HG03066 (cell line): ENCODE results near the gene GMNN.
"Not testable (repeated sequence)": the region's sequence is repeated elsewhere in the genome, so short reads cannot be mapped to it uniquely, and the experiment has no call there.

ENCODE experiments used
- ATAC-seq: cut with Tn5 transposase; IDR thresholded peaks from one replicate; pipeline ENCODE4 v1.9.1; 2021; ENCODE audit warnings: low read depth; ENCODE audit not compliant: unreplicated experiment

GMNN gene

DNA sequence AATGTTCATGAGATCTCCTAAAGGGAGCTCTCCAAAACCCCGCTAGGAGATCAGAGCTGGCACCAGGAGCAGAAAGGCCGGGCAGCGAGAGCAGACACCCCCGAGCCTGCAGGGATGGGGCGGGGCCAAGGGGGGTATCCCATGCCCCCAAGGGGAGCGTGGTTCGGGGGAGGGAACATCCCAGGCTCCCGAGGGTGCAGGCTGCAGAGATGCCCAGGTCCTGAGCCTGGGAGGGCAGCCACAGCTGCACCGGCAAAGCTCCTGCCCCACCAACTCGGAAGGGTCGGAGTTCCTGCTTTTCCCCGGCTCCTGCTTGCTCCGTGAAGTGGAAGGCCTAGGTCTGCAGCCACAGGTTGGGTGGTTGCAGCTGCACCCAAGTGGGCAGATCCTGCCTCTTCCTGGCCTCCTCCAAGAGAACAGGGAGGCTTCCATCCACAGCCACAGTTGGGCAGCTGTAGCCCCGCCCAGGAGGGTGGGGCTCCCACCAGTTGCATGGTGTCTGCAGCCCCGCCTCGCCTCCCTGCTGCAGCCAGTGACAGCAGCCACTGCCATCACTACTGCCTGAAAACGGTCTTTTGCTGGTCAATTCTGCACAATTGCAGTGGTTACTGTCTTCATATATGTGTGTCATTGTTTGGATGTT lies 13.4 kb upstream of the GMNN start:
- no peak for ATAC-seq

DNA sequence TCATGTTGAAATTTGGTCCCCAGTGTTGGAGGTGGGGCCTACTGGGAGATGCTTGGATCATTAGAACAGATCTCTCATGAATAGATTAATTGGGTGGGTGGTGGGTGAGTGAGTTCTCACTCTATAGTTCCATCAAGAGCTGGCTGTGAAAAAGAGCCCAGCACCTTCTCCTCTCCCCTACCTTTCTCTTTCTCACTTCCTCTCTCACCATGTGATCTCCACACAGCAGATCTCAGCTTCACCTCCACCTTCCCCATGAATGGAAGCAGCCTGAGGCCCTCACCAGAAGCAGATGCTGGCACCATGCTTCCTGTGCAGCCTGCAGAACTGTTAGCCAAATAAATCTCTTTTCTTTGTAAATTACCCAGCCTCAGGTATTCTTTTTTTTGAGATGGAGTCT lies 12.9 kb upstream of the GMNN start:
- no peak for ATAC-seq

GRCh38 chr6:24763578-24763977 lies 11.2 kb upstream of the GMNN start:
- ATAC-seq, result no peak

- ATAC-seq, result not testable (repeated sequence)
Observed at GRCh38 chr6:24764833-24765828, 9.6 kb upstream of the GMNN start.

- ATAC-seq, result not testable (repeated sequence)
Observed at GRCh38 chr6:24765968-24766367, 8.8 kb upstream of the GMNN start.

DNA sequence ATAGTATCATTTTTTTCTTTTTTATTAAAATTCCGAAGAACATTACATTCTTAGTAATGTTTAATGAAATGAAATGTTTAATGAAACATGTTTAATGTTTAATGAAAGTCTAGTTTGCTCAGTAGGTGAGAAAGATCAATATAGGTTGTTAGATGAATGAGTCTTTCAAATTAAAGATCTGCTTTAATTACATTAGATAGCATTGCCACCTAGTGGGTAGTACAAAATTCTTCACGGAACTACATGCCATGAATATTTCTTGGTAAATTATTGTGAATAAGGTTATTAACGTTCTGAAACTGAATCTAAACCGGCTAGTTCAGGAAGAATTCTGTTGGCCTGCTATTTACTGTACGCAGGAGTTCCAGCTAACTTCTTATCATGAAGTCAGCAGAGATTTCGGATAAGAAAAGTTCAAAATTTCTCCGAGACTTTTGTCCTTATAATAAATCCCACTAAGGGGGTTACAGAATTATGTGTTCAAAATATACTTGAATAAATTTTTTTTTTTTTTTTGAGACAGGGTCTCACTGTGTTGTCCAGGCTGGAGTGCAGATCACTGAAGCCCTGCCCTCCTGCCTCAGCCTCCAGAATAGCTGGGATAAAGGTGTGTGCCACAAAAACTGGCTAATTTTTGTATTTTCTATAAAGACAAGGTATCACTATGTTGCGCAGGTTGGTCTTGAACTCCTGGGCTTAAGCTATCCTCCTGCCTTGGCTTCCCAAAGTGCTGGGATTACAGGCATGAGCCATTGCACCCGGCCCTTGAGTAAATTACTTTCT lies 7.9 kb upstream of the GMNN start:
- ATAC-seq, result no peak

DNA sequence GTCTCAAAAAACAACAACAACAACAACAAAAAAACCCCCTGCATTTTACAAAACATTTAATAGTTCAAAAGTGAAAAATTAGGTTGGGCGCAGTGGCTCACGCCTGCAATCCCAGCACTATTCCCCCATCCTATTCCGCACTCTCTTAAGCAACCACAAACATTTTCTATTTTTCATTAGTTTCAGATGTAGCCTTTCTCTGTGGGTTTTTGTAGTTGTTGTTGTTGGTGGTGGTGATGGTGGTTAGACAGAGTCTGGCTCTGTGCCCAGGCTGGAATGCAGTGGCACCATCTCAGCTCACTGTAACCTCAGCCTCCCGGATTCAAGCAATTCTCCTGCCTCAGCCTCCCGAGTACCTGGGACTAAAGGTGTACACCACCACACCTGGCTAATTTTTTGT lies 6.4 kb upstream of the GMNN start:
- ATAC-seq, result no peak

- no peak for ATAC-seq
Observed at GRCh38 chr6:24775520-24776058, 852 bp downstream of the GMNN start.

- ATAC-seq, result no peak
Observed at GRCh38 chr6:24777227-24777626, 2.5 kb downstream of the GMNN start.

DNA sequence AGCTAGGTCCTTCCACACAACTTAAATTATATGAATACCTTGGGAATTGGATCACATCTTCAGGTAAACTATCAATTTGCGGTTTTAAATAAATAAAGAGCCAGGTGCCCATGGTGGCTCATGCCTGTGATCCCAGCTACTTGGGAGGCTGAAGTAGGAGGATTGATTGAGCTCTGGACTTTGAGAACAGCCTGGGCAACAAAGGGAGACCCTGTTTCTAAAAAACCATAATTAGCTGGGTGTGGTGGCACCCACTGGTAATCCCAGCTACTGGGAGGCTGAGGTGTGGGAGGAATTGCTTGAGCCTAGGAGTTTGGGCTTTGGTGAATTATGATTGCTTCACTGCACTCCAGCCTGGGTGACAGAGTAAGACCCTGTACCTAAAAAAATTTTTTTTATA lies 3.4 kb downstream of the GMNN start:
- ATAC-seq, result no peak

DNA sequence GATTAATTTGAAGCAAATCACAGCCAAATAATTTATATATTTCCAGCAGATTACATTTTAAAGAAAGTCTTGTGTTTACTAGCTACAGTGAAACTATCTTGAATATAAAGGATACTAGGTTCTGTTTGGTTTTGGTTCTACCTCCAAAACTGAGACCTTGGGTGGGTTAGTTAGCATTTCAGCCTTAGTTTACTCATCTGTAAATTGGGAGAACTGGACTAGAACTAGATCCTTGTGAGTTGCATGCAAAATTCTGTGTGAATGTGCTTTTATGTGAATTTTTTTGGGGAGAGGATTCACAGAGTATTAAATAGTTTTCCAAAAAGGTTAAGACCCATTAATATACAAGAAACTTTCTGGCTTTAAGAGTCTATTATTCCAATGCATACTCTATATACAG lies 4.1 kb downstream of the GMNN start:
- ATAC-seq, result no peak

DNA sequence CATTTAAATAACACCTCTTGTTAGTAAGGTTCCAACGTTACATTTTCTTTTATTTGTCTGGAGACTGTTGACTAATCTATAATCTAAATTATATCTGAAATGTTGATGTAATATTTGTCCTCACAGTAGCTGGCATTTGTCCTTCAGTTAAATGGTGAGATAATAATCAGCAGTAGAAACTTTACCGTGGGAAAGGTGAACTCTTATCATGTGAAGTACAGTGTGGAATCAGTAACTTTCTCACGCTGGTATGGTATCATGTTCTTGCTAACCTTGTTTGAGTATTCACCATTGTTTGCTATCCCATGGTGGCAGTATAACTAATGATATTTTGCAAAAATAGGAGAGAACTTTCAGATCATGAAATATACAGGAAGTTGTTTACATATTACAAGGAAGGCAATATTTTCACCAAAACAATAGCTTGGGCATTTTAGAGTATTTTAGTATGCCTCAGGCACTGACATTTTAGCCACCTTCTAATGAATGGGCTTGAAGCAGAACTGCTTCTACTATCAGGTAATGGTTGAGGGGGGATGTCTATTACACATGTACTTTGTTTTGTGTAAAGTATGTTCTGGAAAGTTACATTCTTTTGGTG lies 4.8 kb downstream of the GMNN start:
- ATAC-seq, result no peak

- no peak for ATAC-seq
Observed at GRCh38 chr6:24780206-24780605, 5.5 kb downstream of the GMNN start.

DNA sequence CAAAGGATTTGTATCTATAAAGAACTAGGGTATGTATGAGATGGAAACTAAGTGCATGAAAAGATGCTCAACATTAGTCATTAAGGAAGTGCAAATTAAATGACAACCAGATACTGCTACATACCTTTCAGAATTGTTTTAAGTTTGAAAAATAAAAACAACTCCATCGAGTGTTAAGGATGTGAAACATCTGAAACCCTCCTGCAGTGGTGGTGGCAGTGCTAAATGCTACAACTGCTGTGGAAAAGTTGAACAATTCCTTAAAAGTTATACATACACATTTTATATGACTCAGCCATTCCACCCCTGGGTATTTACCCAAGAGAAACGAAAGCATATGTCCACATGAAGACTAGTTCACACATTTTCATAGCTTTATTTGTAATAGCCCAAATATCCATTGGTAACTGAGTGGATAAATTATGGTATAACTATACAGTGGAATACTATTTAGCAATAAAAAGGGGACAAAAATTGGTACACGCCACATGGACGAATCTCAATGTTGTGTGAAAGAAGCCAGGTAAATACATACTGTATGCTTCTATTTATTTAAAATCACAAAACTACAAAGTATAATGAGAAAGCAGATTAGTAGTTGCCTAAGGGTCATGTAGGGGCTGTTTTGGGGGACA lies 13.4 kb downstream of the GMNN start:
- no peak for ATAC-seq

DNA sequence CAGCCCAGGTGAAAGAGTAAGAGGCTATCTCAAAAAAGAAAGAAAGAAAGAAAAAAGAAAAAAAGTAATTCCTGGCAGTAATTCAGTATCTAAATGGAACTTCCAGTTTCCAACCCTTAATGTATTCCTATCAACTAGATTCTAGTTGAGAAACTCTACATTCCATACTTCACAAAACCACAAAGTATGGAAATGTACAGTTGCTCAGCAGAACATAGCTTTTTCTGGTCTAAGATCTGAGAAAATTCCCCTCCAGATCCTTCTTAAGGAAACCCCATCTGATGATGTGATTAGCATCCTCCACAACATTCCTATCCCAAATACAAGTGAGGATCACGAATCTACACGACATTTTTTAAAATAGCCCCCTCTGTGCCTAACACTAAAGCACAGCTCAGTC lies 20.4 kb downstream of the GMNN start:
- ATAC-seq, result no peak

DNA sequence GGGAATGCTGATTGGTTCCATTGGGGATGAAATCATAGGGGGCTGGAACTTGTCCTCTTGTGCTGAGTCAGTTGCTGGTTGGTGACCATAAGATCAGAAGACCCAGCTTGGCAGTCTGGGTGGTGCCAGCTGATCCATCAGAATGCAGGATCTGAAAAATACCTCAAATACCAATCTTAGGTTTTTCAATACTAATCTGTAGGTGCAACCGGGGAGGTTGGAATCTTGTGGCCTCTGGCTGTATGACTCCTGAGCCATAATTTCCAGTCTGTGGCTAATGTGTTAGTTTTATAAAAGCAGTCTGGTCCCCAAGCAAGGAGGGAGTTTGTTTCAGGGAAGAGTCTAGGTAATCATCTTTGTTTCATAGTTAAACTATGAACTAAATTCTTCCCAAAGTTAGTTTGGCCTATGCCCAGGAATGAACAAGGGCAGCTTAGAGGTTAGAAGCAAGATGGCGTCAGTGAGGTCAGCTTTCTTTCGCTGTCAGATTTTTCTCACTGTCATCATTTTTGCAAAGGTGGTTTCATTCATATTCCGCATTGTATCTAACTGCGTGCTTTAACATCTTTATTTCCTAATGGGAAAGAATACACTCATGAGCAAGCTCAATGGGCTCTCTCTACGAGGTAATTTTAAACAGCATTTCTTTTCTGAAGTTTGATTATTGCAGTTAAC lies 22.0 kb downstream of the GMNN start:
- no peak for ATAC-seq

DNA sequence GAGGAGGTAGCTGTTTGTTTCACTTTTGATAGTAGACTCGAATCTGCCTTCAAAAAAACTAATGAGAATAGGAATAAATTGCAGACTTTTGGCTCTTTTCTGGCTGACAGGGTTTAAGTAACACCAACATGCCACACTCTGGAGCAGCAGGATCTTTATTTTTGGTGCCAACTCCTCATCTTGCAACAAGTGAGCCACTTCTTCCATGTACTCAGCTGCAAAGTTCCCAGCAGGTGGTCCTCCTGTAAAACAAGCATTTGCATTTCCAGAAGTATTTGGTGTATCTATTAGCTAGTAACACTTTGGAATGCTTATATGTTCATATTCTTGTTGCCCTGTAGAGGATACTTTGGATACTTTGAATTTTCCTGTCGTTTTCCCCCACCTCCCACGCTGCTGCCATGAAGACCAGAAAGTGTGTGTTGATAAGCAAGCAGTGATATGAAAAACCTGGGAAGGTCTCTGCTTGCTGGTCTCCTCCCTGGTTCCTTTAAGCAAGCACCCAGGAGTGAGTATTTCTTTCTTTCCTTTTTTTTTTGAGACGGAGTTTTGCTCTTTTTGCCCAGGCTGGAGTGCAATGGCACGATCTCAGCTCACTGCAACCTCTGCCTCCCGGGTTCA lies 23.0 kb downstream of the GMNN start:
- ATAC-seq, result no peak

GRCh38 chr6:24798740-24799540 lies 24.2 kb downstream of the GMNN start, which contains the start of gene ARMH2:
Gene ARMH2, minus strand, starts transcription at chr6:24798917. Its CDS starts 60 bp downstream, at chr6:24798857.
- no peak for ATAC-seq
